ES-I3 (cell line): Measurements from ENCODE around the gene EMP1.

Experiments used
- H3K36me3 ChIP-seq: 2 replicates; pipeline ENCODE4 v1.6.1; 2013; ENCODE audit warnings: mild to moderate bottlenecking, low read length, control low read depth, moderate library complexity; ENCODE audit not compliant: insufficient read depth
- H3K4me1 ChIP-seq: 2 replicates; pipeline ENCODE4 v1.6.1; 2013; ENCODE audit warnings: mild to moderate bottlenecking, control low read depth, low read length; ENCODE audit not compliant: insufficient read depth
- H3K9ac ChIP-seq: 2 replicates; pipeline ENCODE4 v1.6.1; 2013; ENCODE audit warnings: low read depth, mild to moderate bottlenecking, low read length, moderate library complexity
- H3K9me3 ChIP-seq: 2 replicates; pipeline ENCODE4 v1.6.1; 2013; ENCODE audit warnings: mild to moderate bottlenecking, low read length, moderate library complexity; ENCODE audit not compliant: control insufficient read depth, insufficient read depth

Gene EMP1

DNA sequence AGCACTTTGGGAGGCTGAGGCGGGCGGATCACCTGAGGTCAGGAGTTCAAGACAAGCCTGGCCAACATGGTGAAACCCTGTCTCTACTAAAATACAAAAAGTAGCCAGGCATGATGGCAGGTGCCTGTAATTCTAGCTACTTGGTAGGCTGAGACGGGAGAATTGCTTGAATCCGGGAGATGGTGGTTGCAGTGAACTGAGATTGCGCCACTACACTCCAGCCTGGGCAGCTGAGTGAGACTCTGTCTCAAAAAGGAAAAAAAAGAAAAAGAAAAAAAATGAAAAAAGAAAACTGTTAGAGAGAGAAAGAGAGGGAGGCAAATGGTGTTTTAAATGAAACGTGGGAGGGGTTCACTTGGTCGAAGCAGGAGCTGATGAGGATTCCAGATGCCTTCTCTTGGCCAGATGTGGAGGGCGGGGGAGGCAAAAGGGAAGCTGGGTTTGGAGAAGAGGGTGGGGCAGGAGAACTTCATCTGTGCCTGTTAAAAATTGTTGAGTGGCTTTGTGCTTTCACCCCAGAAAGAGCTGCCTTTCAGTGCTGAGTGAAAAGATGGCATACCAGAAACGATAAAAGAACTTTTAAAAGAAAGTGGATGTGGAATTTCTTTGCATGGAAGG is 1.1 kb downstream of the EMP1 start:
- H3K9ac ChIP-seq = peak overlapping the region; percentile 41; the same call in 1 of the 2 replicates
- H3K9me3 ChIP-seq = no peaks in the 10 kb centered on the region
- peaks cover 31% of the 10 kb centered on the region for H3K4me1 ChIP-seq
- H3K36me3 ChIP-seq = no peaks in the 10 kb centered on the region

DNA sequence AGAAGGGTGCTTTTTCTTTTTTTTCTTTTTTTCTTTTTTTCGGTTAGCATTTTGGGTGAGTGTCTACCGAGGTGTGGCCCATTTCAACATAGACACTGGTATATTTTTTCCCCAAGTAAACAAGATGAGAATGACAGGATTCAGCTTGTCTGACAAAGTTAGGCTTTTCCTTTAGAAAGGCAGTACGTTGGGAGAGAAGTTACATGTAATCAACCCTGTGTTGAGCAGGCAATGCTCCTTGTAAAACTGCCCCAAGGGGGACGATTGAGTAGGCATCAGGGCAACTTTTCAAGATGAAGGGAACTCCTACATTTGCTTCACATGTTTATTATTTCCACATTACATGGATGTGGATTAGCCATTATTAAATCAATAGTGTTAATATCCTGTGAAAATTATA is 1.7 kb downstream of the EMP1 start:
- Histone ChIP-seq H3K4me1 (peaks cover 38% of the 10 kb centered on the region), H3K9ac (no peak overlapping the region; the same call in 1 of the 2 replicates), H3K36me3 (no peaks in the 10 kb centered on the region), H3K9me3 (no peaks in the 10 kb centered on the region)

DNA sequence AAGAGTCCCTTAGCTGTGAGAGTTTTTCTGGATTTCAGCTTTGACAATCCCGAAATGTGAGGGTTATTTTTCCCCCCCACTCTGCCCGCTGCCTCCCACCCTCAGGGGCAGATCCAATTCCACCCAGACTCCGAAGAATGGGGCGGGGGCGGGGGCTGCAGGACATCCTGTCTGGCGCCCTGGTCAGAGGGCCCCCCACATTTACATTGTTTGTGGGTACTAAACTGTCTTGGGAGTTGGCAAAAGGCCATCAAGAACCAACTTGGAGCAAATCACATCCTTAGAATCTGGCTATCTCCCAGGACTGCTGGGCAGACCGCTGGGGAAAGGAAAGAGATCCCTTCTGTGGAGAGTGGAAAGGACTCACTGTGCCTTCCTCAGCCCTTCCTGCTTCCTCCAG is 2.4 kb downstream of the EMP1 start:
- Histone ChIP-seq H3K36me3 (no peaks in the 10 kb centered on the region), H3K9ac (no peak overlapping the region), H3K4me1 (peaks cover 42% of the 10 kb centered on the region), H3K9me3 (no peaks in the 10 kb centered on the region)

DNA sequence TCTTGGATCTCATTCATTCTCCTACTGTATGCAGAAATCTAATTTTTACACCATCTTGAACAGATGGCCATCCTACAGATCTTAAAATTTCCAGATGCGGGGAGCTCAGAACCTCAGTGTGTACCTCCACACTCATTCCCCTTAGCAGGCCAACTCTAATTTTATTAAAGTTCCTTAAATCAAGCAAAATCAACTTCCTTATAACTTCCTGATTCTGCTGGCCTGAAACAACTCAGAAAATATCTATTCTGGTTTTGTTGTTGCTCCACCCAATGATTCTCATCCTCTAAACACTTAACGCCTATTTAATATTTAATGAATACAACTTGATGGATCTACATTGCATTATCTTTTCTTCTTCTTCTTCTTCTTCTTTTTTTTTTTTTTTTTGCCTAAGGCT is 3.1 kb downstream of the EMP1 start:
- no peaks in the 10 kb centered on the region for H3K36me3 ChIP-seq
- no peak overlapping the region for H3K9ac ChIP-seq
- peaks cover 47% of the 10 kb centered on the region for H3K4me1 ChIP-seq
- no peaks in the 10 kb centered on the region for H3K9me3 ChIP-seq

DNA sequence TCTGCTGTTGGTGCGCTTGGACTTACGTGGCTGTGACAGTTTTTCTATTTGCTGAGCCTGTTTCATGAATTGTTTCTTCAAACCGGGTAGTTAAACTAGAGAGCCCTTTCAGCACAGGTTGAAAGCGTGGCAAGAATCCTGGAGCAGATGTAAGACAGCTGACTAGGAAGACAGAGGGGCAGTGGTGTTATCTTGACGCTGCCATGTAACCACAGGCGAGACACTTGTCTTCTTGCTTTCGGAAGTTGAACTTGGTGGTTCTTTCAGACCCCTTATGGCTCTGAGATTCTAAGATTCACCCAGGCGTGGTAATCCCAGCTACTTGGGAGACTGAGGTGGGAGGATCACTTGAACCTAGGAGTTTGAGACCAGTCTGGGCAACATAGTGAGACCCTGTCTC is 4.3 kb downstream of the EMP1 start:
- H3K9ac ChIP-seq = no peak overlapping the region
- no peaks in the 10 kb centered on the region for H3K36me3 ChIP-seq
- H3K9me3 ChIP-seq = no peaks in the 10 kb centered on the region
- peaks cover 48% of the 10 kb centered on the region for H3K4me1 ChIP-seq

DNA sequence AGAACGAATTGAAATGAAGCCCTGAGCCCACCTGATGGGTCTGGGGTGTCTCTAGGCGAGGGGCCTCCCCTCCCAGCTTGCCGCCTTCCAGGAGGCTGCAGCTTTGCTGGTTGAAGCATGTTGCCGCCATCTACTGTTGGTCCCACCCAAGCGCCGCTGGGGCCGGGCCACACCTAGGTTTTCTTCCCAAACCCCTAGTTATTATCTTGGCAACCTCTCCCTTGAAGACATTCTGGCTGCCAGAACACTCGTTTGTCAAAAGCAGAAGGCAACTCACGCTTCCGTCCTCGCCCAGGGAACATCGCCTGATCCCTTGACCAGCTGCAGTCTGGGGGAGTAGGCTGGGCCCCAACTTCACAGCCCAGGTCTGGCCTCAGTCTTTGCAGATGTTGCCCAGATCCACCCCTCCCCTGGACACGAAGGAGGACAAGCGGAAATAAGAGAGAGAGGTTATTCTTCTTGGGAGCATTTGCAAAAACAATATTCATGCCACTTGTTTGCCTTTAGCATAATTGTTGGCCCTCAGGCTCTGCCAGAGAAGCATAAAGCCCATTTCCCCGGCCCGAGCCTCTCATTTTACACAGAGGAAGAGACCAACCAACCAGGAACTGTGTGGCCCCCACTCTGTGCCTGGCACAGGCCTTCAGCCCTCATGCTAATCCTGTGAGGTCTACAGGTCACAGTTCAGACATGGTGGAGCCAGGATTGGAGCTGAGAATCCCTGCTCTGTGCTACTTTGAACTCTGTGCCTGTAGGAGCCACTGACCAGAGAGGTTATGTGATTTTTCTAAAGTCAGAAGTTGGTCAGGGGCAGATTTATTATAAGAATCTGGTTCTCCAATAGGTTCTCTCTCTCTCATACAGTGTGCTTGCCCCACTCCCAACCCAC is 6.8 kb downstream of the EMP1 start:
- H3K9me3 ChIP-seq = no peaks in the 10 kb centered on the region
- no peak overlapping the region for H3K9ac ChIP-seq
- H3K4me1 ChIP-seq = peaks cover 42% of the 10 kb centered on the region
- no peaks in the 10 kb centered on the region for H3K36me3 ChIP-seq

DNA sequence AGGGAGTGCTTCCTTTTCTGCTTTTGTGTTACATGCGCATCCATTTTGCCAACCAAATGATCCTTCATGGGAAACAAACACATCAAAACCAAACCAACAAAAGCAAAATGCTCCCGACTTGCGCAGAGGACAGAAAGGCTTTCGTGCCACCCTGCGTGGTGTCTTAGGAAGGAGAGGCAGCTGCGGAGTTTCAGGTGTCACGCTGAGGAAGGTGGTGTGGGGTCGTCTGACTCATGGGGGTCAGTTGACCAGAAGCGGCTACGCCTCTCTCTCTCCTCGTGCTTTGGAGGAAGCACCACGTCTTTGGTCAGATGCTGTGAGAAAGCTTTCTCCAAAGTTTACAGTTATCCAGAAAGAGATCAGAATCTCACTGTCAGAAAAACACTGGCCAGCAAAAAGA is 7.9 kb downstream of the EMP1 start:
- Histone ChIP-seq H3K9ac (no peak overlapping the region), H3K36me3 (no peaks in the 10 kb centered on the region), H3K9me3 (no peaks in the 10 kb centered on the region), H3K4me1 (peaks cover 43% of the 10 kb centered on the region)

DNA sequence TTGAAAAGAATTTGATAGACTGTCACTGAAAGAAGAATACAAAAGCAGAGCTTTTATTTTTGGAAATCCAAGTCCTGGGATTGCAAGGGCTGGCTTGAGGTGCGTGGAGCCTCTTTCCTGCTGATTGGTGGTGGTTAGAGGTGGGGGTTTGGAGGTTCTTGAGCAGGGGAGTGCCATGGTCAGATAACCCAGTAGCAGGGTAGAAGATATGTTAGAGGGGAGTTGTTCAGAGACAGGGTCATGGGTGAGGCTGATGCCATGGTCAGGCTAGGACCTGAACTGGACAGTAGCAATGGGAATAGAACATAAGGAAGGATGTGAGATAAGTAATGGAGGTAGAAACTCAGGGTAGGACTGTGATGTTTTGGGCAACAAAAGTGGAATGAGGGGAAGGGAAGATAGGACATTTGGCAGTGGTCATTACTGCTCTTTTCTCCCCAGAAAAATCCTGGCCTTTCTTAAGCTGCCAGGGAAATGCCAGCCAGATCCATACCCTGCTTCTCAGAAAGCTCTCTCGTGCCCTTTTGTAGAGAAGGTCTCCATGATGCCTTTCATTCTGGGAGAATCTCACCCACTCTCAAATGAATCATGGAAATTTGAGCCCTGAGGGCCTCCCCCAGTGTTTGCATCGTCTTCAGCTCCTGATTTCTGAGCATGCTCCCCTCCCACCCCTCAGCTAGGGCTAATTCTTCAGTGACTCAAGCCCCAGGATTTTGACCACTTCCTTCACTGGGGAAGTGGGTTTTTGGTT is 9.5 kb downstream of the EMP1 start:
- H3K9ac ChIP-seq = no peak overlapping the region
- no peaks in the 10 kb centered on the region for H3K9me3 ChIP-seq
- H3K36me3 ChIP-seq = no peaks in the 10 kb centered on the region
- H3K4me1 ChIP-seq = peaks cover 52% of the 10 kb centered on the region

DNA sequence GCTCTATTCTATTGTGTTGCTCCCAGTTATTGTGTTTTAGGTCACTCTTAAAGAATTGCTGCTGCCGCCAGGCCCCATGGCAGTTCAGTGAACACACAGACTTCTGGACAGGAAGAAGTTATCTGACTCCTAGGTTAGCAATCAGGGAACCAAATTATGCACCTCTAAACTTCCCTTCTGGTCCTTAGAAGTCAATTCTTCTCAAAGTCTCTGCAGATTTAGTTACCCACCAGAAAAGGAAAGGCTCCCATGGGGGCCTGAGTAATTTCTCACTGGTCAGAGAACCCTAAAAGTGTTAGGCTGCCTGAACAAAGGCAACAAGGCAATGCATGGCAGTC is 10.0 kb downstream of the EMP1 start:
- Histone ChIP-seq H3K9ac (no peak overlapping the region), H3K4me1 (peaks cover 54% of the 10 kb centered on the region), H3K9me3 (no peaks in the 10 kb centered on the region), H3K36me3 (no peaks in the 10 kb centered on the region)

DNA sequence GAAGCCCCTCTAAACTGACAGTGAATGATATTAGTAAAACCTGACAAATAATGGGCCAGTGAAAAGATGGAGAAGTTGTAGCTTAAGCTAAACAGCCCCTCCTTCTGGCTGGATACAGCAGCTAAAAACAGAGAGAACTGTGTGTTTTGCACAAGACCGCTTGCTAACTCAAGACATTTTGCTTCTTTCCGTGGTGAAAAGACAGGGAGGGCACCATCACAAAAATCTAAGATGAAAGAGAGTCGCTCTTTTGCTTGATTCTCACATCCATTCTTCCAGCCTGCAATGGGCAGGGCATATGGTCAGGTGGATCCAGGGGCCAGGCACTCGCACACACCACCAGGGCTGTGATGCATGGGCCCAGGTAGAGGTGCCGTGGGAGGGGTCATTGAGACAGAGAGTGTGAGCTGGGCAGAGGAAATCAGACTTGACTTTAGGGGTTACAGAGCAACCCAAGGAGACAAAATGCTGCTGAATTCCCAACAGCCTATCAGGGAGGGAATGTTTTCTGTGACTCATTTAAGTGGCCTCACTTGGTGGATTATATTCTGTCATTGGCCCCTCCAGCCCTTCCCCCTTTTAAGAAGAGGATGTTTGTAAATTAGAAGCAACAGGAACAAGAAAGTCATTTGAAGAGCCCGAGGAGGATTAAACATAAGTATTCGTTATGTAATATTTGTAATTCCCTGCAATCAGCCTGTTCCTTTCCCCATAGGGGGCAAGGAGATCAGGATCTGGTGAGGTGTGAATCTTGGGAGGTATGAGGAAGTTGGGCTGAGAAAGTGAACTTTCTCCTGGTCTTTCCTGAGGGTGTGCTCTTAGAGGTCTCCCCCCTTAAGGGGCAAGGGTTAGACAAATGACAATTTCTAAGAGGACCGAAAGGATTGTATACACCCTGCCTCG is 12.3 kb downstream of the EMP1 start:
- H3K9ac ChIP-seq = no peak overlapping the region
- no peaks in the 10 kb centered on the region for H3K9me3 ChIP-seq
- H3K4me1 ChIP-seq = peaks cover 47% of the 10 kb centered on the region
- no peaks in the 10 kb centered on the region for H3K36me3 ChIP-seq

DNA sequence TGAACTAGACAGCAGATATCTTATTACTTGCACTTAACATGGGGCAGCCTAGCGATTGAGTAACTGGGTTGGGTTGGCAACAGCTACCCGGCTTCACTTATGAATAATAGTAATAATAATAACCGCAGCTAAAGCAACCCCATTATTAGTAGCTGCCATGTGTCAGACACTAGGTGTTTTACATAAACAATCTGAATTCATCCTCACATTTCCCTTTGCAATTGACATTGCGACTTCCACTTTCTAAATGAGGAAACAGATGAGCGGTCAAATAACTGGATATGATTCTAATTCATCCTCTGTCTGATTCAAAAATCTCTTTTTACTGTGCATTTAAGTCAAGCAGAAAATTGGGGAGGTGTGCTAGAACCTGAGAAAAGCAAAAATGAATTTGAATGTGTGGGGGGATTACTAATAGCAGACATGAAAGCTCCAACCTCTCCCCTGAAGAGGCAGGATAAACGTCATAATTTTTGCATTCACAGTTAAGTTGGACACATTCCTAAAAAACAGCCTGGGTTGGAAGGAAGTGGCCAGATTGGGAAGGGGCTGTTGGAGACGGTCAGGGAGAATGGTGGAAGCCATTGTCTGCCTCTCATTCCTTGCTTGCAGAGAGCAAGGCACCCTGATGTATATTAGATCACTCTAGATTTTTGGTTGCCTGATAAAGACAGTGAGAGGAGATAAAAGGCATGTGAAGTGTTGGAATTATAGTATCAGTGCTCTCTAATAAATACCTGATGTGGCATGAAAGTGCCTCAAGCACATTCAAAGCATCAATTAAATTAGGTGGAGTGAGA is 13.1 kb downstream of the EMP1 start:
- no peaks in the 10 kb centered on the region for H3K9me3 ChIP-seq
- H3K36me3 ChIP-seq = no peaks in the 10 kb centered on the region
- peaks cover 39% of the 10 kb centered on the region for H3K4me1 ChIP-seq
- no peak overlapping the region for H3K9ac ChIP-seq

DNA sequence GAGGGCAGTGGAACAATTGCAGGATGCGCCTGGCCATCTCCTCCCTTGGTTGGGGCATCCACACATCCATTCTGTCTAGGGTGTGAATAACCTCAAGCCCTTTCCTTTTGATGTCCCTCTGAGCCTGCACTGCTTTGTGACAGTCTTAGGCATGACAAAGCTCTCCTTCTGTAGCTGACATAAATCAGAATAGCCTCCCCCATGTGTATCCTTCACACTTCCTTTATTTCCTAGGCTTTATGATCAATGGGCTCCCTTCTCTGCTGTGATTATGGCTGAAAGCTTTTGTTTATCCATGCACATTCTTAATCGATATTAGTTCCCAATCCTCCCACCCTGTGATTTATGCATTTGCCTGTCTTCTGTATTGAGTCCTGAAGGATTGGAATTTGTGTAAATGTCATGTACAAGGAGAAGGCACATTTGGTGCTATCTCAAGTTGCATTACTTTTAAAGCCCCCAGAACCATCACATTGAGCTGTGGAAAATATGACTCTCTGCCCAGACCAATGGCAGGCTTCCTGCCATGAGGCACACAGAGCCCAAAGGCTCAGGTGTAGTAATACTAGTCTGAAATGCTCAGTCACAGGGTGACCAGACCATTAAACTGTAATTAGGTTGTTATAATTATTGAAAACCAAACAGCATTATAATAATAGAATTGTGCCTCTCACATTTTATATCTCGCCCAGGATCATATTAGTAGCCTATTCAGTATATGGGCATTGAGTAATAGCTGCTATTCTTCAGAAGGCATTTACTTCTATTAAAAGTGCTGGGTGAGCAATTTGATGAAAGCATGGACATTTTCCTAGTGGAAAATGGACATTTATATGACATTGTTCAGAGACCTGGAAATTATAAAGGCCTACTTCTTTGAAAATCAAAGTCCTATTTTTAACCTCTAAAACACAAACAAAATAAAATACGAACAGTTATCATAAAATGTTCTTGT is 14.0 kb downstream of the EMP1 start:
- Histone ChIP-seq H3K9ac (no peak overlapping the region), H3K4me1 (peaks cover 36% of the 10 kb centered on the region), H3K36me3 (no peaks in the 10 kb centered on the region), H3K9me3 (no peaks in the 10 kb centered on the region)
